Umbilical cord (tissue), 2 donors: ENCODE data around the gene PTDSS2. TPM values are rescaled to one million over a fixed set of nuclear protein-coding genes. Genes with fewer than 3 reads are reported as not detected.
"Not testable (repeated sequence)": the region's sequence is repeated elsewhere in the genome, so short reads cannot be mapped to it uniquely, and the experiment has no call there.

Source experiments
- DNase-seq: peaks from one replicate; pipeline ENCODE4 v3.0.0-alpha.2; 2015; ENCODE audit warnings: low spot score
- total RNA-seq: library from RNA; depleted of rRNA; stranded (reverse); fragments of >200 nt; gene quantifications from one replicate; pipeline ENCODE4 v1.2.3, GENCODE V29; 2014; ENCODE audit warnings: low replicate concordance; ENCODE audit not compliant: insufficient read depth

PTDSS2 gene
- total RNA-seq, 1 donor from 2014 or later: 73.4 TPM

DNA sequence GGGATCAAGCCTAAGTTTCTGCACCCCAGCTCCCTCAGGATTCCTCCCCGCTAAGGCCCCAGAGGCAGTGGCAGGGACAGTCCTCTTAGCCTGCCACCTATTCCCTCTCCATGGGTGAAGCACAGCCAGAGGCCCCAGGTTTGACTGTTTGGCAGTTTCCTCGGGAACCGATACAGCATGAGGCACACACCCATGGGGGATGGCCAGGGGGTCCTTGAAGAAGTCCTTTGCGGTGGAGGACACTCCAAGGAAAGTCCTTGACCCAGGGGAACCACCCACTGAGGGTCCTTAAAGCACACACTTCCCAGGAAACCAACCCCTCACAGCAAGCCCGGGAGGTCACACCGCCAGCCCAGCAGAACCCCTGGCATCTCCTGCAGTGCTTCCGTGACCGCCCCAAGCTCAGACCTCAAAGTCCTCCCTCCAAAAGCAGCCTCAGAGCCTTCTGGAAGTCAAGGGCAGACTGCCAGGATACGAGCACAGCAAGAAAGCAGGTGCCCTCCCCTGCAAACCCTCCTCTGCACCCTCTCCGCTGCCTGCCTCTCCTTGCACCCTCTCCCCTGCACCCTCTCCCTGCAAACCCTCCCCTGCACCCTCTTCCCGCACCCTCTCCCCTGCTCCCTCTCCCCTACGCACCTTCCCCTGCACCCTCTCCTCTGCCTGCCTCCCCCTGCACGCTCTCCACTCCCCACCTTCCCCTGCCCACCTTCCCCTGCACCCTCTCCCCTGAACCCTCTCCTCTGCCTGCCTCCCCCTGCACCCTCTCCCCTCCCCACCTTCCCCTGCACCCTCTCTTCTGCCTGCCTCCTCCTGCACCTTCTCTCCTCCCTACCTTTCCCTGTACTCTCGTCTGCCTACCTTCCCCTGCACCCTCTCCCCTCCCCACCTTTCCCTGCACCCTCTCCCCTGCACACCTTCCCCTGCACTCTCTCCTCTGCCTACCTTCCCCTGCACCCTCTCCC lies 36.7 kb upstream of the PTDSS2 start:
- no peak for DNase-seq

DNA sequence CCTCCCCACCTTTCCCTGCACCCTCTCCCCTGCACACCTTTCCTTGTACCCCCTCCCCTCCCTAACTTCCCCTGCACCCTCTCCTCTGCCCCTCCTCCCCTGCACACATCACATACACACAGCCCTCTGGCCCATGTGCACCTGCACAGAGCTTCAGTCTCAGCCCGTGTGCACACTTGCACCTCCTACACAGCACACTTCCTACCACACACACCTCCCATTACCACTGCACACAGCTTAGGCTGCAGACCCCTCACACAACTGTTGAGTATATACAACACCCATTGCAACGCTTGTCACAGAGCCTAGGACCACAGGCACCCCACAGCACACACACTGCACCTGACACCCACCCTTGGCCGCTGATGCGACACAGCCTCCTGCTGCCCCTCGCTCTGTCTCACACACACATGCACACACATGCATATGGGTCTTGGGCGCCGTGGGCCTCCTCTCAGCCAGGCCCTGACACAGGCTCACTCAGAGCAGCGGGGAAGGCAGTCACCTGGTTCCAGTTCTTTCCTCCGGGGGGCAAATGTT lies 35.7 kb upstream of the PTDSS2 start:
- no peak for DNase-seq

DNA sequence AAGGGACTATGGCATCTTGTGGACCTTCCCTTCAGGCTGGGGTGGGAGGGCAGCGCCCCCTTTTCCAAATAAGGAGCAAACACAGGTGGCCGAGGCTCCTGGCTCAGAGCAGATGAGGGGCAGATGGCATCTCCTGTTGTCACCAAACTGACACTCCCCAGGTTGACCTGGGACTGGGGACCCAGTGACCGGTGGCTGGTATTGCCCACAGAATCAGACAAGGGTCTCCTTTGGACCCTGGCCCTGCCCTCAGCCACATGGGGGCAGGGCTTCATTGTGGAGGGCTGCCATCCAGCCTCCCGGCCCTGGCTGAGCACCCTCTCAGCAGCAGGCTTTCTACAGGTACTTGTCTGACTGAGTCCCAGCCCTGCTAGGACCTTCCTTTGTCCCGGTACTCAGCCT lies 34.4 kb upstream of the PTDSS2 start:
- DNase-seq: no peak

DNA sequence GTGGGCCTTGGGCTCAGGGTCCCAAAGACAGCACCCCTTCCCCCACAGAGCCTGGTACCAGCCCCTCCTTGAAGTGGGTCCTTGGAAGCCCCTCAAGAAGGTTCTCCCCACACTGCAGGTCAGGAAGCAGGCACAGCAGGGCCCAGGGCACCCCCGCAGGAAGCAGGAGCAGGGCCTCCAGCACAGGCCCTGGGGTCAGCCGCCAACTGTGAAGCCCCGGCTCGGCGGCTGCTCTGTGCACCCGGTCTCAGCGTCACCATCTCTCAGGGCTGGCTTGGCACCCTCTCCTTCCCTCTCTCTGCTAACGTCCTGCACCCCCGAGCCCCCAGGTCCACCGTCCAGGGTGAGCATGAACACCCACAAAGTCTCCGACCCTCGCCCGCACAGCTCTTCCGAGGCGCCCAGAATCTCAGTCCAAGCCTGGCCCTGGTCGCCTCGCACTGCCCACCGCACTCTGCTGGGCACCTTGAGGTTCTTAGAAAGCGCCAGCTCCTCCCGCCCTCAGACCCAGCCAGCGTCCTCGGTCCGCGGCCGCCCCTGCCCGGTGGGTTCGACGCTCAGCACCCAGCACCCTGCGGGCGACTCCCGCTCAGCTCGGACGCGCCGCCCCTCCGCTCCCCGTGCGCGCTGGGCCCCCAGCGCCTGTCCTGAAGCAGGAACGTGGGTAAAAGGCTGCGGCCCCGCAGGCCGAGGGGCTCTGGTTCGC lies 33.9 kb upstream of the PTDSS2 start:
- DNase-seq: no peak

DNA sequence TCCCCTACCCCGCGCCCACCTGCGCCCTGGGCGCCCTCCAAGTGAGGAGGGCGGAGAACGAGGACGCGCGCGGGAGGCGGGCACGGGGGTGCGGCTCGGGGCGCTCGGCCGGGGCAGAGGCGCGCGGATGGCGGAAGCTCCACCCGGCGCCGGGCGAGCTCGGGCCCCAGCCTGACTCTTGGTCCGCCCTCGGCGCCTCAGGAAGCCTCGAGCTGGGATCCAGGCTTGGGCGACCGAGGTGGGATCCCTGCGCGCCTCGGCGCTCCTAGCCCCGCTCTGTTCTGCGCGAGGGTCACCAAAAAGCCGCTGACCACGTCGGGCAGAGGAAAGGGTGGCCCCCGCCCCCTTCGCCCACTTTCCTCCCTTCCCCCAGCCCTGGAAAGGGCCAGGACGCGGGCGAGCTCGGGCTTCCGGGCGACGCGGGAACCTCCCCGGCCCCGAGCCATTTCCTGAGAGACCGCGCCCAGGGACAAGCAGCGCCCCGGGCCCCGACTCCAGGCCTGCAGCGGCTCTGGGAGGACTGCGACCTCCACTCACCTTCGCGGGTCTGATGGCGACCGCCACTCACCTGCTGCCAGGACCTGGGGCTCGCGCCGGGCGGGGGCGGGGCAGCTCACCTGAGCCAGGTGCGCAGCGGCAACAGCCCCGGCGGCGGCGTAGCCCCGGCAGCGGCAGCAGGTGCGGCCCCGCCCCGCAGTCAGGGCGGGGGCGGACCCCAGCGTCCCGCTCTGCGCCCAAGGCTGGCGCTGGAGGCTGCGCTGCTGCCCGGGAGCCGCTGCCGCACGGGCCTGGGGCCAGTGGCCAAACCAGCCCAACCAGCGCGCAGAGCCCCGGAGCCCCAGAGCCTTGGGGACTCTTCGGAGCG lies 33.1 kb upstream of the PTDSS2 start:
- no peak for DNase-seq

DNA sequence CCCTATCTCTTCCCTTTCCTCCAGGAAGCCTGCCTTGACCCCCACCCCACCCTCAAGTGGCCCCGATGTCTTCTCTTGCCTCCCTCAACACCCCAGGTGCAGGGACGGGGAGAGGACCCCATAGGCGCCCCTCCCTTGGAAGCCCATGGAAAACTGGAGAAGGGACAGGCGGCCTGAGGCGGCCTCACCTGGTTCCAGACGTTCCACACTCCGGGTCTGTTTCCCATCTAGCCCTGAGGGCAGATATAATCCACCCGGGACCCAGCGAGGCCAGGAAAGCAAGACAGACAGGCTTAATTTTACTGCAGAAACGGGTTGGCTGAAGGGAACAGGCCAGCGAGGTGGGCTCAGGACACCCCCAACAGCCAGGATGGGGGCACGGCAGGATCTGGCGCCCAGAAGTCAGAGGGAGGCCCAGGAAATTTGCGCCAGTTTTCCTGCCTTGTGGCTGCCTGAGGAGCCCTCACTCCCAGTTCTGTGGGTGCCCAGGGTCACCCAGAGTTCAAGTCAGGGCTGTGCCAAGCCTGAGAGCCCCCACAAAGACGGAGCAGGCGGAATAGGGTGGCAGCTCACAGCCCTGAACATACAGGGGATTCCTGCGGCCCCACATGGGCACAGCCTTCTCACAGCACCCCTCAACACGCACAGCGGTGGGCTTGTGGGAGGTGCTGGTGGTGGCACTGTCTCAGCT lies 32.3 kb upstream of the PTDSS2 start:
- no peak for DNase-seq

DNA sequence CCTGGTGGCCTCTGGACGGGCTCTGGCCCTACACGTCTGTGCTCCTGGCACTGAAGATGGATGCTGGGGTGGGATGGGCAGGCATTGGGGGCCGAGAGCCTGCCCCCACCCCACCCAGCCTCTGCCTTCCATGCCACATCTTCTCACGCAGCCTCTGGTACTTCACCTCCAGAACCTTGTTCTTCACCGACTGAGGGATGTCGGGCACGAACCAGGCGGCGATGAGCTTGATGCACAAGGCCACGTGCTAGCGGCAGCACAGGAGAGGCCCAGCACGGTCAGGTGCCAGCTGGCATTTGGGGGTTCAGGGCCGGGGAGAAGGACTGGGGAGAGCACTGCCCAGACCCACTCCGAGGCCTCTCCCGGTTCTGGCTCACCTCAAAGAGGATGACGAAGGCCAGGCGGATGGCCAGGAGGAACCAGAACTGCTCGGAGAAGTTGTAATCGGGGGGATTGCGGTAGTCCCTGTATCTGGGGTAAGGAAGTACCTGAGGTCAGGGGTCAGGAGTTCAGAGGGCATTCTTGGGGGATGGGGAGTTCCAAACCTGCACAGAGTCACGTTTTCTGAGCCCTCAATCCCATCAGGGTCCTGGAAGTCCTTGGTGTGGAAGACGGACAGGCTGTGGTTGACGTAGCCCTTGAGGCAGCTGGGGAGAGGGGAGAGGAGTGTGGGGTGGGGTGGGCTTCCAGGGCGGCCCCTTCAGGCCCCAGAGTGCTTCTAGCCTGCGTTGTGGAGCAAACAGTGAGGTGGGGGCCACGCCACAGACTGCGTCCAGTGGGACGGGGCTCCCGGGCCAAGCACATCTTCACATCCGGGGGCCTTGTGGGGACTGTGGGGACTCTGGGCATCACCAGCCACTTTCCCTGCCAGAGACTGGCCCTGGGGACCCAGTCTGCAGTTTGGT lies 31.5 kb upstream of the PTDSS2 start:
- DNase-seq: no peak

DNA sequence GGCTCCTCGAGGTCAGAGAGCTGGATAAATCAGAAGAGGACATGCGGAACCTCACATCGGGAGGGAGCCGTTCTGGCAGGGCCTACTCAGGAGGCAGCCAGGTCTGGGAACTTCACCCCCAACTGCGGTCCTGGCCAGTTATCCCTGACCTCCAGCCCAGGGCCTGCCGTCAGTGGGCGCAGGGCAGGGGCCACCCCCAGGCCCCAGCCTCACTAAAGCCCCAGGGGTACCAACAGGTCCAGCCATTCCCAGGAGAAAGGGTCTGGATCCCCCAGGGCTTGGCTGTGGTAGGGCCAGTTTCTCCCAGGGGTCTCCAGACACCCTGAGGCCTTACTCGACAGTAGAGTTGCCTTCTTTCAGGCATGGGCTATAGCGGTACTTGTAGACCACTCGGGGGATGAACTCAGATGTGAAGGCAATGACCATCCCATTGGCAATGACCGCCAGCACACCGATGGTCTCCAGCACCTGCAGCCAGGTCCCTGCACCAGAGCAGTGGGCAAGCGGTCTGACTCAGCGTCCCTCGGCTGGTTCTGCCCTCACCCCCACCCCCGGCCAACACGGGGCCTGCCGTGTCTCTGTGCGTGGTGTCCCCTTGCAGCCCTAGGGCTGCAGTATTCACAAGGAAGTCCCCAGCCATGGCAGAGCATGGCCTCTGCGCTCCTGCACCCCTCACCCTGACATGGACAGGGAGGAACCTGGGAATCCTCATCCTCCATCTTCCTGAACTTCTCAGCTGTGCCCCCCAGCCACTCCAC lies 30.7 kb upstream of the PTDSS2 start:
- DNase-seq: no peak

DNA sequence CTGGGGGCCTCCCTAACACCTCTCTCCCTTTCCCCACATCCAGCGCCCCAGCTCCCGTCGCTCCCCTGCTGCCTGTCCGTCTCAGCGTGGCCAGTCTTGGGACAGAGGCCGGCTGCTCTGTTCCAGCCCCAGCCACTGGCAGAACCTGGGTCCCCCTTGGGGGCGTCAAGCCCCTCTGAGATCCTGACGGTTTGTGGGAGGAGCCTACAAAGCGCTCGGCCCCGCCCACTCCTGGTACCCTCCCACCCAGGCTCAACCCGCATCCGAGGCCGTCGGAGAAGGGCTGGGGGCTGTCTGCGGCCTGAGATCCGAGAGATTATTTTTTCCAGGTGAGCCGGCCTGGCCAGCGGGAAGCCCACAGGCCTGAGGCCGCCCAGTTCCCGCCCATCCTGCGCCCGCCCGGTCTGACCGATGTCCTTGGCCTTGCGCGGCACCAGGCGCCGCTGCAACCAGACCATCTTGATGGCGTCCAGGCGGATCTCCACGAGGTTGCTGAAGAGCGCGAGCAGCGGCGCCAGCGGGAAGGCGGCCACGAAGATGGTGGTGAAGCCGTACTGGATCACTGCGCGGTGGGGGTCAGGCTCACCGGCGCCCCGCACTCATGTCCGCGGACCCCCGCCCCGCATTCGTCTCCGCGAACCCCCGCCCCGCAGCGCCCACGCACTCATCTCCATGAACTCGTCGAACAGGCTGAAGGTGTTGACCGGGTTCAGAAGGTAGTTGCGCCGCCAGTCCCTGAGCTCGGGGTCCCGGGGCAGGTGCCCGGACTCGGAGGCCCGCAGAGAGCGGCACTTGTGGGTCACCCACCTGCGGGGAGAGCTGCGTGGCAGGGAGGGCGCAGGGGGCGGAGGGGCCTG lies 29.8 kb upstream of the PTDSS2 start:
- no peak for DNase-seq

DNA sequence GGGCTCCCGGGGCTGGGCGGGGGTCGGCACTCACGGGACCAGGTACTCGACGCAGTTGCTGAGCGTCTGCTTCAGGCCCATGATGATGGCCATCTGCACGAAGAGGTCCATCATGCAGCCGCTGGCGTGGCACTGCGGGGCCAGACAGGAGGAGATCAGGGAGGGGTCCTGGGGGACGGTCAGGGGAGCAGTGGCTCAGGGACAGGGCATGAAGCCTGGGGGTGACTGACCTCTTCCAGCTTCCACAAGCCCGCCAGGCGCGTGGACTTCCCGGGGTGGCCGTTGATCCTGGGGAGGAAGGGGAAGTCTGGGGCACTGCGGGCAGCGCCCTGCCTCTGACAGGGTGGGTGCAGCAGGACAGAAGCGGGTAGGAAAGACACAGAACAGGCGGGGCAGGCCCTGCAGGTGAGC lies 29.2 kb upstream of the PTDSS2 start:
- DNase-seq: no peak

DNA sequence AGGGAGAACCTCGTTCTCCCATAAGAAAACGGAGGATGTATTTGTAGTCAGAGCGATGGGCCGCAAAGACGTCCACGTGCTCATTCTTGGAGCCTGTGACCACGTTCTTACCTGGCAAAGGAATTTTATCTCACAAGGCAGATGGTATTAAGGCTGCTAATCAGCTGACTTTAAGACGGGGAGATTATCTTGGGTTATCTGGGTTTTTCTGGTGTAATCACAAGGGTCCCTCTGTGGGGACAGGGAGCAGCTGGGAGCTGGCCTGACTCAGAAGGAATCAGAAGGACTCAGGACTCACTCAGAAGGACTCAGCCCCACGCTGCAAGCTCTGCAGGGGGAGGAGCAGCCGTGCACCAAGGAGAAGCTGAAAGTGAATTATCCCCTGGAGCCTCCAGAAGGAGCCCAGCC lies 27.8 kb upstream of the PTDSS2 start:
- no peak for DNase-seq

DNA sequence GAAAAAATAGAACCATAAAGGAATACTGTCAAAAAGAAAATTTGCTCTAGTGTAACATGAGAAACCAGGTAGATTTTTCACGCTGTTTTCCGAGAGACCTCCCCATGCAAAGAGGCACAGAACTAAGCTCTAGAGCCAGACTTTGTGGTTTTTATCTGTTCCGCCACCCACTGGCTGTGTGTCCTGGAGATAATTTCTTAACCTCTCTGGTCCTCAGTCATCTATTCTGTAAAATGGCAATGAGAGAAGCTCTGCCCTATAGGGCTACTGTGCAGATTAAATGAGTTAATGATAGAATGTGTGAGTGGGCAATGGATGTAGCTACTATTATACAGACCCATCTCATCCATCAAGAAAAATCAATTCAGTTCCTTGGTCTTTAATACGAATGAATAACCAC lies 25.8 kb upstream of the PTDSS2 start:
- DNase-seq: no peak

DNA sequence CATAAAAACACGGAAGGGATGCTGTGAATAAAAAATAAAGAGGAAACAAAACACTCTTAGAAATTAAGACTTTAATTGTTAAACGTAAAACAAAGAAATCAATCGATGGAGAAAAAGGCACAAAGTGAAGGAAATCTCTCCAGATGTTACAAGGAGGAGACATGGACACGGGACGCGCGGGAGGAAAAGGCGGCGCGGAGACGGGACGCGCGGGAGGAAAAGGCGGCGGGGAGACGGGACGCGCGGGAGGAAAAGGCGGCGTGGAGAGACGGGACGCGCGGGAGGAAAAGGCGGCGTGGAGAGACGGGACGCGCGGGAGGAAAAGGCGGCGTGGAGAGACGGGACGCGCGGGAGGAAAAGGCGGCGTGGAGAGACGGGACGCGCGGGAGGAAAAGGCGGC lies 25.3 kb upstream of the PTDSS2 start:
- not testable (repeated sequence) for DNase-seq

DNA sequence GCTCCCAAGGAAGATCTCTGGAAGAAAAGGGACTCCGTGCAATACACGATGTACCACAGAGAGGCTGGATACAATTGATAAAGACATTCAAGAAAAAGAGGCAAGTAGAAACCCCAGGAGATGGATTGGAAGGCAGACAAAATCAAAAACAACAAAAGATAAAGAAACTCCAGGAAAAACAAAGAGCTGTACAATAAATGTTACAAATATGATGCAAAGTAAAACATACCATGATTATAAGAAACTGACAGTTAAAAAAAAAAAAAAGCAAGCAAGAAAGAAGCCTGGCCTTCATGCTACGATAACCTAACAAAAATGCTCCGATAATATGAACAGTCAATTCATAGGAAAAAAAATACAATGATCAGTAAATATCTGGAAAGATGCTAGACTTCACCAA lies 24.8 kb upstream of the PTDSS2 start:
- DNase-seq: no peak

DNA sequence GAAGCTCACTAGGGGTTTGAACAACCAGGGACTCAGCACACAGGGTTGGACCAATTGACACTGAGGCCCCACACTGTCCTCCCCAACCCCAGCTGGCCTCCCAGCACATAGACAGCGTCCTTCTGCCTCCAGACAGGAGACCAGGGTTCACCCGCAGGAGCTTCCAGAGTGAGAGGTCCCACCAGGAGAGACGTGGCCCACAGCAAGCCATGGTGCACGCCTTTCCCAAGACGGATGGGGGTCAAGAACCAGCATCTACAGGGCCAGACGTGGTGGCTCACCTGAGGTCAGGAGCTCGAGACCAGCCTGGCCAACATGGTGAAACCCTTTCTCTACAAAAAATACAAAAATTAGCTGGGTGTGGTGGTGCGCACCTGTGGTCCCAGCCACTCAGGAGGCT lies 23.2 kb upstream of the PTDSS2 start:
- DNase-seq: no peak

DNA sequence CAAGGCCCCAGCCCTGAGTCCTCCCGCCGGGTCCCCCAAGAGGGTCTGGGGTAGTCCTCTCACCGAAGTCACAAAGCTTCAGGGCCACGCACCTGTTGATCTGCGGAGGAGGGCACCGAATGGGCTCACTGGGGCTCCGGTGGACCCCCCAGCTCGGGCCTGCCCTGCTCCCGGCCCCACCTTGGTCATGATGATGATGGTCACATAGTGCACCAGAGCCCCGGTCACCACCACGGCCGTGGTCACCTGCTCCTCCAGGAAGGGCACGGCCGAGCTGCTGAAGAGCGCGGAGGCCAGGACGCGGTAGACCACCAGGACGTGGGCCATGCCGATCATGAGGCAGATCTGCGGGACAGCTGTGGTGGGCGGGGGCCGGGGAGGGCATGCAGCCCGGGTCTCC lies 21.8 kb upstream of the PTDSS2 start:
- no peak for DNase-seq

DNA sequence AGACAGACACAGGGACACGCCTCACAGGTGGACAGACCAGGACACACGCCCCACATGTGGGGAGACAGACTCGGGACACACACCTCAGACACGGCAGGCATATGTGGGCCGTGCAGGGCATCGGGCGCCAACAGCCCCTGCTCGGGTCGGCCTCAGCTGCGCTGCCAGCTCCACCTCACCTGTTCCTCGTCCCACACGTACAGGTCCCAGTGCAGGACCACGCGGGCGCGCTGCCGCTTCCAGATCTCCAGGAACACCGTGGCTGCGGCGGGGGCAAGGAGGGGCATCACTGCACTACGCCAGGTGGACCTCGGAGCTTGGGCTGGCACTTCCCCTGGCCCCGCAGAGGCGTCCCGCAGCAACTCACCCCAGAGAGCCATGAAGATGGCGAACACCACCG lies 20.7 kb upstream of the PTDSS2 start:
- DNase-seq: no peak

DNA sequence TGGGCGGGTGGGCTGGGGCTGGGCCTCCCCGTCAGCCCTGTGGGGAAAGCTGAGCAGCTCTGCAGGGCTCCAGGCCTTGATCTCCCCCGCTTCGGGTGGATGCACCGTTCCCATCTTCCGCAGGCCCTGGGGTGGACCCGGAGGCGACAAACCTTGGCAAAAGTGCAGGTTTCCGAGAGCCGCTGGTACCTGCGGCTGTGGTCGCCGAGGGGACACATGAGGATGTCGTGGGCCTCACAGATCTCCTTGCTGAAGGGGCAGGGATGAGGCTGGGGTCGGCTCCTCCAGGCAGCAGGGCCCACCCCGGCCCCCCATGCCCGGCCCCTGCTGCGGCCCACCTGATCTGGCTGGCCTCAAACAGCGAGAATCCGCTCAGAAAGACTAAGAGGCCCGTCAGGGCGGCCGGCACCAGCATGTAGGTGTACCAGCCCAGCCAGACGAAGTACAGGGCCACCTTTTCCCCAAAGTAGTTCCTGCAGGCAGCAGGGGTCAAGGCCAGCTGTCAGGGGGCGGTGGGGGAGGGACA lies 20.1 kb upstream of the PTDSS2 start:
- DNase-seq: no peak
